AG09309 (cell line): ENCODE measurements around the gene SMG6.
"Not testable (repeated sequence)": the region's sequence is repeated elsewhere in the genome, so short reads cannot be mapped to it uniquely, and the experiment has no call there.

Experiments used
- DNase-seq: peaks from one replicate; pipeline ENCODE4 v3.0.0-alpha.2; 2010; ENCODE audit warnings: low read depth
- H3K4me3 ChIP-seq: 2 replicates; pipeline ENCODE4 v1.5.1; 2011; ENCODE audit warnings: mild to moderate bottlenecking, low read depth, low read length, moderate library complexity; ENCODE audit not compliant: control insufficient read depth
- TF ChIP-seq, protein P1 (sequence below): IDR thresholded peaks from 2 replicates; pipeline ENCODE4 v1.5.1; 2011; ENCODE audit warnings: mild to moderate bottlenecking, low read depth, low read length, inconsistent platforms; ENCODE audit not compliant: insufficient read depth, control insufficient read depth; ENCODE audit errors: missing control alignments

Gene SMG6

DNA sequence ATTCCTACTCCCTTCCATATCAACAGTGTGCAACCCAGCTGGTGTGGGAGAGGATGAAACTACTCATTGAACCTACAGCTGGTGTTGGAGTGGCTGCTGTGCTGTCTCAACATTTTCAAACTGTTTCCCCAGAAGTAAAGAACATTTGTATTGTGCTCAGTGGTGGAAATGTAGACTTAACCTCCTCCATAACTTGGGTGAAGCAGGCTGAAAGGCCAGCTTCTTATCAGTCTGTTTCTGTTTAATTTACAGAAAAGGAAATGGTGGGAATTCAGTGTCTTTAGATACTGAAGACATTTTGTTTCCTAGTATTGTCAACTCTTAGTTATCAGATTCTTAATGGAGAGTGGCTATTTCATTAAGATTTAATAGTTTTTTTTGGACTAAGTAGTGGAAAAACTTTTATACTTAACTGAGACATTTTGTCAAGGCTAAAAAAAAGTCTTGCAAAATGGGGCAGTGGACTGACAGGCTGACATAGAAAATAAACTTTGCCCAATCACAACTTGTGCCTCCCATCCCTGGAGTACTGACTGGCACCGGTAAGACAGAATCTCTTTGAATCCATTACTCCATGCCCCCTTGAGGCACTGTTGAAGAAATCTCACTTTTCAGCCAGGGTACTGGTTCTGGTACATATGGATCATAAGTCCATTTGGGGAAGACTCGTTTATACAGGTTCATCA lies 20.2 kb upstream of the SMG6 start:
- TF ChIP-seq, protein P1, sequence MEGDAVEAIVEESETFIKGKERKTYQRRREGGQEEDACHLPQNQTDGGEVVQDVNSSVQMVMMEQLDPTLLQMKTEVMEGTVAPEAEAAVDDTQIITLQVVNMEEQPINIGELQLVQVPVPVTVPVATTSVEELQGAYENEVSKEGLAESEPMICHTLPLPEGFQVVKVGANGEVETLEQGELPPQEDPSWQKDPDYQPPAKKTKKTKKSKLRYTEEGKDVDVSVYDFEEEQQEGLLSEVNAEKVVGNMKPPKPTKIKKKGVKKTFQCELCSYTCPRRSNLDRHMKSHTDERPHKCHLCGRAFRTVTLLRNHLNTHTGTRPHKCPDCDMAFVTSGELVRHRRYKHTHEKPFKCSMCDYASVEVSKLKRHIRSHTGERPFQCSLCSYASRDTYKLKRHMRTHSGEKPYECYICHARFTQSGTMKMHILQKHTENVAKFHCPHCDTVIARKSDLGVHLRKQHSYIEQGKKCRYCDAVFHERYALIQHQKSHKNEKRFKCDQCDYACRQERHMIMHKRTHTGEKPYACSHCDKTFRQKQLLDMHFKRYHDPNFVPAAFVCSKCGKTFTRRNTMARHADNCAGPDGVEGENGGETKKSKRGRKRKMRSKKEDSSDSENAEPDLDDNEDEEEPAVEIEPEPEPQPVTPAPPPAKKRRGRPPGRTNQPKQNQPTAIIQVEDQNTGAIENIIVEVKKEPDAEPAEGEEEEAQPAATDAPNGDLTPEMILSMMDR, result no peak
- H3K4me3 ChIP-seq, result no peak overlapping the region
- DNase-seq, result no peak

DNA sequence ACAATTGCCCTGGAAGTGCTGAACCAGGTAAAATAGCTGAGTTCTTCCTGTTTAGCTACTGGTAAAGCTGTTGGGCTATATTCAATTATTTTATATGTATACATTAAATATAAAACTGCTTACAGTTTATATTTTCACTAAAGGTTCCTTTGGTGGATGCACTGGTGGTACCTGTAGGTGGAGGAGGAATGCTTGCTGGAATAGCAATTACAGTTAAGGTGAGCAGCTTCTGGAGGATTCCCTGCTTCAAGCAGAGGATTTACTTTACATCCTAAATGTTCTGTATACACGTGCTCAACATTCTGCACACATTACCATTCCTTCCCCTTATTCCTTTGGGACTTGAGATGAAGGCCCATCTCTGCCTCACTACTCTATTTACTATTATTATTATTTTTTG lies 17.8 kb upstream of the SMG6 start:
- H3K4me3 ChIP-seq, result no peak overlapping the region
- DNase-seq, result no peak
- TF ChIP-seq, protein P1, result no peak

DNA sequence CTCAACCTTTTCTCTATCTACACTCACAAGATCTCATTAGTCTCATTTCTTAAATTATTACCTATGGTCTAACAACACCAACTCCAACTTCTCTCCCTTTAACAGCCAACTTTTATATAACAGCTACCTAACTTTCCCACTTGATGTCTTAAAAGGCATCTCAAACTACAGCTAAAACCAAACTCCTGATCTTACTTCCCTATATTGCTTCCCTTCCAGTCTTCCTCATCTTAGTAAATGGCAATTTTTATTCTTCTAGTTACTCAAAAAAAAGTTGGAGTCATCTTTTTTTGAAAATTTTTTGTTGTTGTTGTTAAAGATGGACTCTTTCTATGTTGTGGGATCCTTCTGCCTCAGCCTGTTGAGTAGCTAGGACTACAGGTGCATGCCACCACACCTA lies 15.5 kb upstream of the SMG6 start:
- TF ChIP-seq, protein P1, result no peak
- DNase-seq, result no peak
- H3K4me3 ChIP-seq, result no peak overlapping the region

DNA sequence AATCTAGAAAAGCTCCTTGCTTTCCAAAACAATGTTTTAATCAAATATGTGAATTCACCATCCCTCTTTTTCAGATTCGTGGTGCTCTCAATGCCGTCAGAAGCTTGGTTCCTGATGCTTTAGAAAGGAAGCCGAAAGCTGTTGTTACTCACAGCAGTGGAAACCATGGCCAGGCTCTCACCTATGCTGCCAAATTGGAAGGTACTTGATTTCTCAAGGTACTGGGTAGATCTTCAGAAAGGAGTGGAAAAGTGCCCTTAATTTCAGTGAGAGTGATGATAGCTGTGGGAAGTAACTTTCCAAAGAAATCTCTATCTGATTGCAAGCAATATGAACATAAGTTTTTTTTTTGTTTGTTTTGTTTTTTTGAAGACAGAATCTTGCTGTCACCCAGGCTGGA lies 14.2 kb upstream of the SMG6 start:
- TF ChIP-seq, protein P1, result no peak
- no peak for DNase-seq
- H3K4me3 ChIP-seq, result no peak overlapping the region

DNA sequence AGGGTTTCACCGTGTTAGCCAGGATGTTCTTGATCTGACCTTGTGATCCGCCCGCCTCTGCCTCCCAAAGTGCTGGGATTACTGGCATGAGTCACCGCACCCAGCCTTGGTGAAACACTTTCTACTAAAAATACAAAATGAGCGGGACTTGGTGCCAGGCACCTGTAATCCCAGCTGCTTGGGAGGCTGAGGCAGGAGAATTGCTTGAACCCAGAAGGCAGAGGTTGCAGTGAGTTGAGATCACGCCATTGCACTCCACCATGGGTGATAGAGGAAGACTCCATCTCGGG lies 13.3 kb upstream of the SMG6 start:
- not testable (repeated sequence) for DNase-seq, H3K4me3 ChIP-seq

DNA sequence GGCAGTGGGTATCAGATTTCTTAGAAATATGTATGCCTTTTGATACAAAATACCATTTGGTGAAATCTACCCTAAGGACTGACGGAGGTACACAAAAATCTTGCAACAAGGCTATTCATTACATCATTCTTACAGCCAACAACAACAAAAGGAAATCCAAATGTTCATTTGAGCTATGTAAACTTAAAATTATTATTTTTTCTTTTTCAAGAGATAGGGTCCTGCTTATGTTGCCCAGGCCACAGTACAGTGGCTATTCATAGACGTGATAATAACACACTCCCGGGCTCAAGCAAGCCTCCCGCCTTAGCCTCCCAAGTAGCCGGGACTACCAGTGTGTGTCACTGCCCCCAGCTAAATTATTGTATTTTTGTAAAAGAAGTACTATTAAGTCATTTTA lies 9.2 kb upstream of the SMG6 start:
- TF ChIP-seq, protein P1, result no peak
- DNase-seq, result no peak
- no peak overlapping the region for H3K4me3 ChIP-seq

DNA sequence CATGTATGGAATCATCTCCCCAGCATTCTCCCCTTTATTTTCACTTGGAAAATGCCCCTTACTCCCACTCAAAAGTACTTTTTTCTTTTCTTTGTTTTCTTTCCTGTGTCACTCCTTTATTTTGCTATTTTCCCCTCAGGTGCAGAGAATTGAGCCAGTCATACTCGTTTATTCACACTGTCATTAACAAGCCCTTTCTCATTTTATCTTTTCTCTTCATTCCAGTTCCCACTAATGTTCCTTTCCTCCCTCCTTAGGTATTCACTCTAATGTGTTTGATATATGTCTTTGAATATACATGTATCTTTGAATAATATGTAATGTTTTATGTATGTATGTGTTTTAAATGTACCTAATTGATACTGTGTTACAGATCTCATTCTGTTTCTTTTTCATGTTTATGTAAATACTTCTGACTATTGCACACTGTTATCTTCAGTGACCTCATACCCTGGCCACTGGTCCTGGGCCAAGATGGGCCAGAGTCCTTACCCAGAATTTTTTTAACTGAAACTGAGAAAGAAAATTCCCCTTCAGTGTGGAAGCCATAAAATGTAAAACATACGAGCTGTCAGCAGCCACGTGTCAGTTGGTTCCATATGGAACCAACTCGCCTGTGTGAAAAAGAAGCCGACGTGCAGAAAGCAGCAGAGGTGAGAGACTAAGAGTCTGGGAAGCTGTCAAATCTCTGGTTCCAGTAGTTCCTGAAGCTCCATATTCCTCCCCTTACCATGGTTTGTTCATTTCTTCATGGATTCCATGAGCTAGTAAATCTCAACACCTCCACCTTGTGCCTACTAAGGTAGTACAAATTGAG lies 6.0 kb upstream of the SMG6 start:
- DNase-seq, result no peak
- TF ChIP-seq, protein P1, result no peak

More for the DNA sequence above, 6.0 kb upstream of the SMG6 start:
- no peak overlapping the region for H3K4me3 ChIP-seq
